Muscle of leg (tissue), 9 donors: ENCODE results near the gene CUX1. TPM values are rescaled to one million over a fixed set of nuclear protein-coding genes. Genes with fewer than 3 reads are reported as not detected.

Source experiments
- polyA plus RNA-seq, 8 donors: library from polyadenylated mRNA; unstranded; fragments of 120-200 nt; gene quantifications; one replicate each; pipeline versions ENCODE4 v1.2.1 to v1.2.3, GENCODE V29; 2013; ENCODE audit warnings: inconsistent platforms in 1 of 8, low replicate concordance in 1 of 8; ENCODE audit not compliant: insufficient read length in 8 of 8, insufficient read depth in 1 of 8
- total RNA-seq: library from RNA; stranded (reverse); fragments of 120-200 nt; gene quantifications from one replicate; pipeline ENCODE4 v1.2.4, GENCODE V29; 2013

The CUX1 gene
- total and polyA plus RNA-seq, 9 donors, result 29.4 to 46.9 (median 40.8) TPM

Other genes starting within 250 kb of the CUX1 start
- 14.8 TPM for gene MYL10, start 188.3 kb upstream of the CUX1 start, total RNA-seq
- gene MYL10, start 188.3 kb upstream of the CUX1 start, polyA plus RNA-seq, result 10 to 100 TPM in 6 of 8 donors, 1 to 10 TPM in 2; 7.6 to 25.6 (median 14.0) TPM